ENCODE measurements around the gene RANBP9. TPM values are rescaled to one million over a fixed set of nuclear protein-coding genes. Genes with fewer than 3 reads are reported as not detected.

Gene RANBP9
- total RNA-seq, 1 experiment from 2014 or later, result 25.8 TPM

- Histone ChIP-seq H3K4me1 (ENCODE audit: insufficient read depth, low read length) (peaks cover 16% of the 10 kb centered on the region), H3K9me3 (ENCODE audit: low read length) (no peaks in the 10 kb centered on the region), H3K27ac (ENCODE audit: low read length) (no peak overlapping the region), H3K9ac (ENCODE audit: low read length) (no peak overlapping the region), H3K79me2 (ENCODE audit: low read length) (peaks cover 99% of the 10 kb centered on the region), H3K4me3 (ENCODE audit: low read length) (no peak overlapping the region), H3K4me2 (ENCODE audit: low read length) (no peak overlapping the region), H4K20me1 (ENCODE audit: low read length) (peaks cover 18% of the 10 kb centered on the region), H3K27me3 (ENCODE audit: low read length) (no peaks in the 10 kb centered on the region), H3K9me2 (replicated peaks; ENCODE audit: low read length) (no peaks in the 10 kb centered on the region), H3F3A (ENCODE audit: low read length, unreplicated experiment) (no peaks in the 10 kb centered on the region), H3K36me3 (ENCODE audit: low read depth, low read length) (no peaks in the 10 kb centered on the region), H2AFZ (ENCODE audit: low read length) (no peak overlapping the region)
- POLR2A ChIA-PET (ENCODE audit: unreplicated experiment), result no interaction called here
- no peak for TF ChIP-seq EZH2 (IDR thresholded peaks at IDR 0.05; ENCODE audit: low read length, unreplicated experiment)
- no peak for TF ChIP-seq EZH2phosphoT487 (IDR thresholded peaks at IDR 0.05; ENCODE audit: borderline replicate concordance, low read length)
- no peak for TF ChIP-seq CTCF (conservative IDR thresholded peaks at IDR 0.05; ENCODE audit: low read depth, low read length)
- DNase-seq (no peak), ATAC-seq (no peak)
- no TSS peak for BruUV-seq (replicated peaks)
- intact Hi-C loops (cut with micrococcal nuclease), result loop anchor here (5.0 kb wide), 1 partner anchor 32 kb away; no protein-coding TSS in a partner anchor
- CTCF ChIA-PET, result no interaction called here
Measured at GRCh38 chr6:13664703-13665352, 46.8 kb downstream of the RANBP9 start.

- no peak for DNase-seq
- Histone ChIP-seq H3K27me3 (ENCODE audit: low read length) (no peaks in the 10 kb centered on the region), H2AFZ (ENCODE audit: low read length) (no peak overlapping the region), H3K79me2 (ENCODE audit: low read length) (peaks cover 99% of the 10 kb centered on the region), H3F3A (ENCODE audit: low read length, unreplicated experiment) (no peaks in the 10 kb centered on the region), H3K27ac (ENCODE audit: low read length) (no peak overlapping the region), H3K4me2 (ENCODE audit: low read length) (no peak overlapping the region), H3K9ac (ENCODE audit: low read length) (no peak overlapping the region), H4K20me1 (ENCODE audit: low read length) (peaks cover 21% of the 10 kb centered on the region), H3K4me1 (ENCODE audit: insufficient read depth, low read length) (peaks cover 16% of the 10 kb centered on the region), H3K9me3 (ENCODE audit: low read length) (no peaks in the 10 kb centered on the region), H3K36me3 (ENCODE audit: low read depth, low read length) (no peaks in the 10 kb centered on the region), H3K9me2 (replicated peaks; ENCODE audit: low read length) (no peaks in the 10 kb centered on the region), H3K4me3 (ENCODE audit: low read length) (no peak overlapping the region)
- POLR2A ChIA-PET (ENCODE audit: unreplicated experiment), result no interaction called here
- CTCF ChIA-PET, result no interaction called here
- no TSS peak for BruUV-seq (replicated peaks)
- intact Hi-C loops (cut with micrococcal nuclease), result loop anchor here (5.0 kb wide), 1 partner anchor 33 kb away; no protein-coding TSS in a partner anchor
- TF ChIP-seq EZH2phosphoT487 (IDR thresholded peaks at IDR 0.05; ENCODE audit: borderline replicate concordance, low read length) (no peak), CTCF (conservative IDR thresholded peaks at IDR 0.05; ENCODE audit: low read depth, low read length) (no peak), EZH2 (IDR thresholded peaks at IDR 0.05; ENCODE audit: low read length, unreplicated experiment) (no peak)
- no peak for ATAC-seq
Measured at GRCh38 chr6:13663986-13664385, 47.6 kb downstream of the RANBP9 start.

GRCh38 chr6:13662651-13663334 is 48.8 kb downstream of the RANBP9 start:
- Histone ChIP-seq H3K9me3 (ENCODE audit: low read length) (no peaks in the 10 kb centered on the region), H3K36me3 (ENCODE audit: low read depth, low read length) (no peaks in the 10 kb centered on the region), H4K20me1 (ENCODE audit: low read length) (peaks cover 21% of the 10 kb centered on the region), H3K79me2 (ENCODE audit: low read length) (peaks cover 94% of the 10 kb centered on the region), H3F3A (ENCODE audit: low read length, unreplicated experiment) (no peaks in the 10 kb centered on the region), H3K27me3 (ENCODE audit: low read length) (no peaks in the 10 kb centered on the region), H3K4me3 (ENCODE audit: low read length) (no peak overlapping the region), H3K9ac (ENCODE audit: low read length) (no peak overlapping the region), H3K4me1 (ENCODE audit: insufficient read depth, low read length) (peaks cover 13% of the 10 kb centered on the region), H2AFZ (ENCODE audit: low read length) (no peak overlapping the region), H3K27ac (ENCODE audit: low read length) (no peak overlapping the region), H3K9me2 (replicated peaks; ENCODE audit: low read length) (no peaks in the 10 kb centered on the region), H3K4me2 (ENCODE audit: low read length) (no peak overlapping the region)
- ChIA-PET CTCF (no interaction called here), POLR2A (ENCODE audit: unreplicated experiment) (no interaction called here)
- no peak for TF ChIP-seq EZH2phosphoT487 (IDR thresholded peaks at IDR 0.05; ENCODE audit: borderline replicate concordance, low read length)
- TF ChIP-seq CTCF (conservative IDR thresholded peaks at IDR 0.05; ENCODE audit: low read depth, low read length), result no peak
- TF ChIP-seq EZH2 (IDR thresholded peaks at IDR 0.05; ENCODE audit: low read length, unreplicated experiment), result no peak
- BruUV-seq (replicated peaks), result no TSS peak
- intact Hi-C loops (cut with micrococcal nuclease), result loop anchor here (5.0 kb wide), 1 partner anchor 35 kb away; no protein-coding TSS in a partner anchor
- DNase-seq (no peak), ATAC-seq (no peak)
